ENCODE measurements around the gene TMEM117. TPM values are rescaled to one million over a fixed set of nuclear protein-coding genes. Genes with fewer than 3 reads are reported as not detected.

TMEM117 gene
- total RNA-seq (10 to 100 TPM in 3 of 5 donors, 1 to 10 TPM in 2; 6.7 to 52.5 (median 12.8) TPM), polyA plus RNA-seq (1 to 10 TPM; 1.9 to 4.0 (median 3.1) TPM)
- long read RNA-seq, donor 1 = 0 reads
- long read RNA-seq, donor 2 = 0 reads
- long read RNA-seq, donor 3, partial matches to known transcripts = 0 of 2 reads
- long read RNA-seq, donor 3, other reads (novel, unspliced or antisense) = 0 of 2 reads
- long read RNA-seq, donor 4, partial matches to known transcripts = 0 of 1 reads
- long read RNA-seq, donor 4, other reads (novel, unspliced or antisense) = 0 of 1 reads
- long read RNA-seq, donor 5, partial matches to known transcripts = 0 of 2 reads
- long read RNA-seq, donor 5, other reads (novel, unspliced or antisense) = 0 of 2 reads
- long read RNA-seq, donor 6, partial matches to known transcripts = 0 of 3 reads
- long read RNA-seq, donor 6, other reads (novel, unspliced or antisense) = 0 of 3 reads
- long read RNA-seq, donor 7, partial matches to known transcripts = 0 of 3 reads
- long read RNA-seq, donor 7, other reads (novel, unspliced or antisense) = 0 of 3 reads
- long read RNA-seq, donor 8, partial matches to known transcripts = 0 of 2 reads
- long read RNA-seq, donor 8, other reads (novel, unspliced or antisense) = 0 of 2 reads
- long read RNA-seq, donor 9 = 0 reads
- long read RNA-seq, donor 10 = 0 reads

- WGBS, 5 donors = 0 to 2% (median 0%) methylated on average over 33 to 103 of the region's 103 CpGs
- no peaks in the 10 kb centered on the region for H3K9me3 ChIP-seq
- peak; percentile 70 to 85 for DNase-seq
These were observed at the start of gene TMEM117 for GRCh38 chr12:43835656-43836474. TMEM117 (plus strand) TSS chr12:43836081.

DNA sequence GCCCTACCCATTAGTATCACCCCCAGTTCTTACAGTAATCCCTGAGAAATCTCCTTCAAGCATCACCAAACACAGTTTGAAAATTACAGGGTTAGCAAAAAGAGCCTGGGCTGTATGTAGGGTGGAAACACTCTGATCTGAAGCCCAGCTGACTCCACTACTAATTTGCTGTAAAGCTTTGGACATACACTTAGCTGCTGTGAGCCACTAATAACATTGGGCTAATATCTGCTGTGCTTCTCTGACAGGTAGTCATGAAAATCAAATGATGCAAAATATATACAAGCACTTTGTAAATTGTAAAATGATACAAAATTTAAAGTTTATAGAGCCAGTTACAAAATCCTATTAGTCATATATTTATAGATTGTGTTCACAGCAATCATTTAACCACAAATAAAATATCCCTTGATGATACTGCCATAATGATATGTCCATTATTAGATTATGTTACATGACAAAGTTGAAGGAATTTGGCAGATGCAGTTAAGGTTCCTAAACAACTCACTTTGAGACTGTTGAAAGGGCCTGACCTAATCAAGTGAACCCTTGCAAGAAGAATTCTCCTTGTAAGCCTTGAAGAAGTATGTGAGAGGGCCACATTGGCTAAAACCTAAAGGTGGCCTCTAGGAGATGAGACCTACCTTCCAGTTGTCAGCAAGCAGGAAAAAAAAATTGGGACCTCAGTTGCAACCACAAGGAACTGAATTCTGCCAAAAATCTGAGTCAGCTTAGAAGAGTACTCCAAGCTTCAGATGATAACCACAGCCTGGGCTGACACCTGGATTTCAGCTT, 48.8 kb upstream of the TMEM117 start:
- H3K4me3 ChIP-seq = no peak overlapping the region
- H3K4me1 ChIP-seq = no peaks in the 10 kb centered on the region
- H3K27me3 ChIP-seq = no peaks in the 10 kb centered on the region
- H3K36me3 ChIP-seq = peaks cover 18 to 69% (median 63%) of the 10 kb centered on the region in 4 donors
- H3K27ac ChIP-seq = no peak overlapping the region
- no peak for TF ChIP-seq EP300 (IDR thresholded peaks at IDR 0.05)
- no peak for TF ChIP-seq CTCF (IDR thresholded peaks at IDR 0.05)
- no peak for TF ChIP-seq POLR2AphosphoS5 (IDR thresholded peaks at IDR 0.05)
- TF ChIP-seq POLR2A (IDR thresholded peaks at IDR 0.05) = no peak
- intact Hi-C loops (cut with DNase I; ENCODE audit: low total_unique reads) = no loop called here
- no peaks in the 10 kb centered on the region for H3K9me3 ChIP-seq
- DNase-seq = no peak

More at GRCh38 chr12:43835656-43836474, at the start of gene TMEM117:
- intact Hi-C loops (cut with DNase I; ENCODE audit: low total_unique reads) = no loop called here
- H3K4me3 ChIP-seq = peak within 1 kb of the TSS; percentile 56 to 81 (median 72)
- H3K36me3 ChIP-seq = no peaks in the 10 kb centered on the region
- no peaks in the 10 kb centered on the region for H3K27me3 ChIP-seq
- TF ChIP-seq EP300 (IDR thresholded peaks at IDR 0.05) (no peak), POLR2AphosphoS5 (IDR thresholded peaks at IDR 0.05) (no peak), CTCF (IDR thresholded peaks at IDR 0.05) (no peak), POLR2A (IDR thresholded peaks at IDR 0.05) (no peak)
- H3K27ac ChIP-seq = peak within 1 kb of the TSS; percentile 95 to 97 (median 97)
- peaks cover 4 to 28% (median 16%) of the 10 kb centered on the region in 4 donors for H3K4me1 ChIP-seq

GRCh38 chr12:43789941-43790340, 45.9 kb upstream of the TMEM117 start:
- TF ChIP-seq POLR2A (IDR thresholded peaks at IDR 0.05) = no peak
- TF ChIP-seq POLR2AphosphoS5 (IDR thresholded peaks at IDR 0.05) = no peak
- no peak for TF ChIP-seq CTCF (IDR thresholded peaks at IDR 0.05)
- TF ChIP-seq EP300 (IDR thresholded peaks at IDR 0.05) = no peak
- Histone ChIP-seq H3K4me1 (no peaks in the 10 kb centered on the region), H3K36me3 (peaks cover 12 to 58% (median 48%) of the 10 kb centered on the region in 4 donors), H3K27me3 (no peaks in the 10 kb centered on the region), H3K27ac (no peak overlapping the region), H3K9me3 (no peaks in the 10 kb centered on the region), H3K4me3 (no peak overlapping the region)
- intact Hi-C loops (cut with DNase I; ENCODE audit: low total_unique reads) = no loop called here
- DNase-seq = peak in 1 of 2 donors; percentile 44

All from stomach (tissue), 19 donors.